Trophoblast cell (in vitro differentiated cells and primary cell): ENCODE data around the gene TGM6.

Experiments
- DNase-seq, 2 donors: peaks; one replicate each; pipeline ENCODE4 v3.0.0-alpha.2; 2016
- H2AFZ ChIP-seq: 2 replicates; pipeline ENCODE4 v1.6.1; 2013; ENCODE audit warnings: low read length, moderate library complexity, mild to moderate bottlenecking; ENCODE audit not compliant: insufficient read depth, poor library complexity
- H2AK5ac ChIP-seq: 2 replicates; pipeline ENCODE4 v1.6.1; 2013; ENCODE audit warnings: mild to moderate bottlenecking, low read length
- H2BK120ac ChIP-seq: 2 replicates; pipeline ENCODE4 v1.6.1; 2013; ENCODE audit warnings: low read length, mild to moderate bottlenecking, moderate library complexity; ENCODE audit not compliant: insufficient read depth, poor library complexity
- H2BK12ac ChIP-seq: 2 replicates; pipeline ENCODE4 v1.6.1; 2013; ENCODE audit warnings: mild to moderate bottlenecking, low read length, moderate library complexity
- H2BK5ac ChIP-seq: 2 replicates; pipeline ENCODE4 v1.6.1; 2013; ENCODE audit warnings: low read length, low read depth, moderate library complexity, mild to moderate bottlenecking; ENCODE audit not compliant: poor library complexity
- H3K14ac ChIP-seq: 2 replicates; pipeline ENCODE4 v1.6.1; 2013; ENCODE audit warnings: mild to moderate bottlenecking, low read length
- H3K18ac ChIP-seq: 2 replicates; pipeline ENCODE4 v1.6.1; 2013; ENCODE audit warnings: mild to moderate bottlenecking, low read length
- H3K23ac ChIP-seq: 2 replicates; pipeline ENCODE4 v1.6.1; 2013; ENCODE audit warnings: low read length
- H3K27ac ChIP-seq: 2 replicates; pipeline ENCODE4 v1.5.1; 2013; ENCODE audit warnings: low read depth, mild to moderate bottlenecking, inconsistent platforms, low read length, moderate library complexity
- H3K27me3 ChIP-seq: 2 replicates; pipeline ENCODE4 v1.6.1; 2013; ENCODE audit warnings: inconsistent platforms, mild to moderate bottlenecking, low read length, moderate library complexity; ENCODE audit not compliant: insufficient read depth
- H3K36me3 ChIP-seq, 2 experiments: 1 replicate in 1 of 2; 2 replicates in 1 of 2; pipeline ENCODE4 v1.6.1; 2013; ENCODE audit warnings: low read length in 2 of 2, mild to moderate bottlenecking in 2 of 2, moderate library complexity in 1 of 2; ENCODE audit not compliant: insufficient read depth in 2 of 2, control insufficient read depth in 1 of 2
- H3K4ac ChIP-seq: 2 replicates; pipeline ENCODE4 v1.6.1; 2013; ENCODE audit warnings: low read depth, mild to moderate bottlenecking, low read length, moderate library complexity
- H3K4me1 ChIP-seq, 2 experiments: 1 replicate in 1 of 2; 2 replicates in 1 of 2; pipeline ENCODE4 v1.6.1; 2013; ENCODE audit warnings: low read length in 2 of 2, mild to moderate bottlenecking in 2 of 2, moderate library complexity in 1 of 2; ENCODE audit not compliant: insufficient read depth in 2 of 2, control insufficient read depth in 1 of 2
- H3K4me2 ChIP-seq: 2 replicates; pipeline ENCODE4 v1.6.1; 2013; ENCODE audit warnings: inconsistent platforms, mild to moderate bottlenecking, low read length, moderate library complexity
- H3K4me3 ChIP-seq: 2 replicates; pipeline ENCODE4 v1.5.1; 2013; ENCODE audit warnings: mild to moderate bottlenecking, low read depth, low read length, inconsistent platforms
- H3K79me1 ChIP-seq: one replicate; pipeline ENCODE4 v1.6.1; 2013; ENCODE audit warnings: low read length
- H3K79me2 ChIP-seq: 2 replicates; pipeline ENCODE4 v1.6.1; 2013; ENCODE audit warnings: low read length, mild to moderate bottlenecking; ENCODE audit not compliant: control insufficient read depth, insufficient read depth, poor library complexity
- H3K9ac ChIP-seq: 2 replicates; pipeline ENCODE4 v1.6.1; 2013; ENCODE audit warnings: mild to moderate bottlenecking, low read length
- H3K9me3 ChIP-seq: 2 replicates; pipeline ENCODE4 v1.6.1; 2013; ENCODE audit warnings: low read depth, mild to moderate bottlenecking, control low read depth, inconsistent platforms, low read length; ENCODE audit not compliant: insufficient read depth
- H4K12ac ChIP-seq: 2 replicates; pipeline ENCODE4 v1.6.1; 2013; ENCODE audit warnings: low read depth, mild to moderate bottlenecking, low read length, moderate library complexity
- H4K8ac ChIP-seq: 2 replicates; pipeline ENCODE4 v1.6.1; 2013; ENCODE audit warnings: low read depth, mild to moderate bottlenecking, low read length, moderate library complexity
- H4K91ac ChIP-seq: one replicate; pipeline ENCODE4 v1.6.1; 2013; ENCODE audit warnings: low read depth, mild to moderate bottlenecking, low read length, moderate library complexity
- WGBS: extraction: QIAGEN DNeasy Blood & Tissue Kit; methylation state at CpG from one replicate; pipeline ENCODE4 v1.1.7; 2013; ENCODE audit warnings: missing lambda C conversion rate; ENCODE audit not compliant: insufficient read length, insufficient coverage; ENCODE audit errors: extremely low coverage; 5-methylcytosine and 5-hydroxymethylcytosine counted together

The TGM6 gene

GRCh38 chr20:2387180-2387577, 6.5 kb downstream of the TGM6 start:
- peak overlapping the region; percentile 35 for H2BK5ac ChIP-seq
- no CpG with 5 or more reads among the region's 2 CpGs for WGBS
- DNase-seq, result peak; percentile 30 to 53
- no peaks in the 10 kb centered on the region for H3K27me3 ChIP-seq
- no peak overlapping the region for H2AK5ac ChIP-seq
- H3K4ac ChIP-seq, result no peak overlapping the region
- H2BK120ac ChIP-seq, result no peak overlapping the region
- no peak overlapping the region for H3K4me3 ChIP-seq
- H3K14ac ChIP-seq, result no peak overlapping the region
- no peak overlapping the region for H3K9ac ChIP-seq
- no peak overlapping the region for H4K8ac ChIP-seq
- H3K27ac ChIP-seq, result peak overlapping the region; percentile 77
- no peak overlapping the region for H3K23ac ChIP-seq
- H3K18ac ChIP-seq, result no peak overlapping the region
- H3K79me1 ChIP-seq, result peaks cover 4% of the 10 kb centered on the region
- H2BK12ac ChIP-seq, result no peak overlapping the region
- H4K12ac ChIP-seq, result no peak overlapping the region
- no peaks in the 10 kb centered on the region for H3K36me3 ChIP-seq
- H2AFZ ChIP-seq, result no peak overlapping the region
- H3K4me1 ChIP-seq, result peaks cover 12 to 26% of the 10 kb centered on the region in 2 experiments
- peak overlapping the region; percentile 14 for H3K4me2 ChIP-seq
- H4K91ac ChIP-seq, result no peak overlapping the region
- peaks cover 6% of the 10 kb centered on the region for H3K9me3 ChIP-seq
- no peaks in the 10 kb centered on the region for H3K79me2 ChIP-seq

GRCh38 chr20:2387580-2387979, 6.9 kb downstream of the TGM6 start:
- Histone ChIP-seq H3K14ac (no peak overlapping the region), H3K23ac (no peak overlapping the region), H3K4ac (no peak overlapping the region), H3K79me2 (no peaks in the 10 kb centered on the region), H3K4me2 (no peak overlapping the region), H2BK12ac (no peak overlapping the region), H3K4me1 (peaks cover 12 to 26% of the 10 kb centered on the region in 2 experiments), H4K12ac (no peak overlapping the region), H2BK120ac (no peak overlapping the region), H3K9me3 (peaks cover 6% of the 10 kb centered on the region), H3K4me3 (no peak overlapping the region), H3K36me3 (no peaks in the 10 kb centered on the region), H2AFZ (no peak overlapping the region), H3K27me3 (no peaks in the 10 kb centered on the region), H4K91ac (no peak overlapping the region), H4K8ac (no peak overlapping the region), H2BK5ac (peak overlapping the region; percentile 35), H3K27ac (peak overlapping the region; percentile 77), H3K79me1 (peaks cover 4% of the 10 kb centered on the region), H2AK5ac (no peak overlapping the region), H3K18ac (no peak overlapping the region), H3K9ac (no peak overlapping the region)
- WGBS, result no CpG with 5 or more reads among the region's 4 CpGs
- no peak for DNase-seq

GRCh38 chr20:2390951-2391675, 10.4 kb downstream of the TGM6 start:
- peaks cover 9 to 15% of the 10 kb centered on the region in 2 experiments for H3K4me1 ChIP-seq
- no peaks in the 10 kb centered on the region for H3K36me3 ChIP-seq
- H3K4me2 ChIP-seq, result no peak overlapping the region
- H4K8ac ChIP-seq, result no peak overlapping the region
- no peak overlapping the region for H3K14ac ChIP-seq
- H3K4ac ChIP-seq, result no peak overlapping the region
- peaks cover 2% of the 10 kb centered on the region for H3K79me1 ChIP-seq
- H4K12ac ChIP-seq, result no peak overlapping the region
- DNase-seq, result no peak
- peaks cover 6% of the 10 kb centered on the region for H3K9me3 ChIP-seq
- H3K79me2 ChIP-seq, result no peaks in the 10 kb centered on the region
- H3K23ac ChIP-seq, result no peak overlapping the region
- H2BK12ac ChIP-seq, result no peak overlapping the region
- H2BK5ac ChIP-seq, result no peak overlapping the region
- H3K9ac ChIP-seq, result no peak overlapping the region
- WGBS, result no CpG with 5 or more reads among the region's 7 CpGs
- H3K27me3 ChIP-seq, result no peaks in the 10 kb centered on the region
- no peak overlapping the region for H3K4me3 ChIP-seq
- H2AFZ ChIP-seq, result no peak overlapping the region
- no peak overlapping the region for H3K18ac ChIP-seq
- no peak overlapping the region for H4K91ac ChIP-seq
- no peak overlapping the region for H2AK5ac ChIP-seq
- no peak overlapping the region for H3K27ac ChIP-seq
- no peak overlapping the region for H2BK120ac ChIP-seq

- H2BK120ac ChIP-seq, result no peak overlapping the region
- no peak overlapping the region for H4K8ac ChIP-seq
- no peak overlapping the region for H4K12ac ChIP-seq
- H3K79me1 ChIP-seq, result no peaks in the 10 kb centered on the region
- no peak overlapping the region for H3K4me3 ChIP-seq
- H3K4me1 ChIP-seq, result no peaks in the 10 kb centered on the region
- H3K9ac ChIP-seq, result no peak overlapping the region
- no peak overlapping the region for H3K4me2 ChIP-seq
- no peaks in the 10 kb centered on the region for H3K27me3 ChIP-seq
- peaks cover 2% of the 10 kb centered on the region for H3K9me3 ChIP-seq
- no peak overlapping the region for H3K4ac ChIP-seq
- no peaks in the 10 kb centered on the region for H3K36me3 ChIP-seq
- no peak for DNase-seq
- H4K91ac ChIP-seq, result no peak overlapping the region
- no peak overlapping the region for H3K23ac ChIP-seq
- H2BK12ac ChIP-seq, result no peak overlapping the region
- no peak overlapping the region for H3K18ac ChIP-seq
- H2BK5ac ChIP-seq, result no peak overlapping the region
- H3K79me2 ChIP-seq, result no peaks in the 10 kb centered on the region
- H2AK5ac ChIP-seq, result no peak overlapping the region
- no peak overlapping the region for H3K14ac ChIP-seq
- WGBS, result no CpG with 5 or more reads among the region's 12 CpGs
- H2AFZ ChIP-seq, result no peak overlapping the region
- H3K27ac ChIP-seq, result no peak overlapping the region
Measured at GRCh38 chr20:2394411-2395055, 13.8 kb downstream of the TGM6 start.
